HG02852 (cell line): ENCODE data around the gene VPS13A.
"Not testable (repeated sequence)": the region's sequence is repeated elsewhere in the genome, so short reads cannot be mapped to it uniquely, and the experiment has no call there.

Source experiments
- ATAC-seq: cut with Tn5 transposase; IDR thresholded peaks from one replicate; pipeline ENCODE4 v1.9.1; 2021; ENCODE audit warnings: mild to moderate bottlenecking, moderate library complexity; ENCODE audit not compliant: unreplicated experiment

The VPS13A gene

GRCh38 chr9:77180056-77180455, 2.7 kb downstream of the VPS13A start:
- ATAC-seq: no peak

- no peak for ATAC-seq
Measured at GRCh38 chr9:77183581-77183980, 6.2 kb downstream of the VPS13A start.

GRCh38 chr9:77188242-77188641, 10.9 kb downstream of the VPS13A start:
- no peak for ATAC-seq

GRCh38 chr9:77194423-77194822, 17.1 kb downstream of the VPS13A start:
- no peak for ATAC-seq

- ATAC-seq: no peak
Measured at GRCh38 chr9:77210116-77210515, 32.8 kb downstream of the VPS13A start.

- ATAC-seq: no peak
Measured at GRCh38 chr9:77211561-77211960, 34.2 kb downstream of the VPS13A start.

GRCh38 chr9:77212801-77213200, 35.5 kb downstream of the VPS13A start:
- no peak for ATAC-seq

- no peak for ATAC-seq
Measured at GRCh38 chr9:77215874-77216273, 38.5 kb downstream of the VPS13A start.

- no peak for ATAC-seq
Measured at GRCh38 chr9:77218612-77219011, 41.3 kb downstream of the VPS13A start.

GRCh38 chr9:77221431-77221830, 44.1 kb downstream of the VPS13A start:
- no peak for ATAC-seq

GRCh38 chr9:77224746-77225312, 47.5 kb downstream of the VPS13A start:
- ATAC-seq: no peak

- ATAC-seq: no peak
Measured at GRCh38 chr9:77236693-77237092, 59.4 kb downstream of the VPS13A start.

GRCh38 chr9:77237896-77238295, 60.6 kb downstream of the VPS13A start:
- ATAC-seq: no peak

- ATAC-seq: no peak
Measured at GRCh38 chr9:77251050-77251449, 73.7 kb downstream of the VPS13A start.

- no peak for ATAC-seq
Measured at GRCh38 chr9:77257275-77257674, 79.9 kb downstream of the VPS13A start.

- ATAC-seq: no peak
Measured at GRCh38 chr9:77261605-77262004, 84.3 kb downstream of the VPS13A start.

GRCh38 chr9:77267762-77268161, 90.4 kb downstream of the VPS13A start:
- ATAC-seq: not testable (repeated sequence)

- ATAC-seq: no peak
Measured at GRCh38 chr9:77271023-77271690, 93.8 kb downstream of the VPS13A start.

- ATAC-seq: no peak
Measured at GRCh38 chr9:77276799-77277198, 99.5 kb downstream of the VPS13A start.

GRCh38 chr9:77277719-77278118, 100.4 kb downstream of the VPS13A start:
- no peak for ATAC-seq

GRCh38 chr9:77283991-77284390, 106.7 kb downstream of the VPS13A start:
- no peak for ATAC-seq

GRCh38 chr9:77284616-77285015, 107.3 kb downstream of the VPS13A start:
- ATAC-seq: no peak

GRCh38 chr9:77290373-77290772, 113.0 kb downstream of the VPS13A start:
- no peak for ATAC-seq
